Smooth muscle cell (in vitro differentiated cells): ENCODE data around the gene COMMD1. TPM values are rescaled to one million over a fixed set of nuclear protein-coding genes. Genes with fewer than 3 reads are reported as not detected.
"Not testable (repeated sequence)": the region's sequence is repeated elsewhere in the genome, so short reads cannot be mapped to it uniquely, and the experiment has no call there.

Experiments used
- DNase-seq: peaks from one replicate; lab custom pipeline; 2025; ENCODE audit not compliant: unreplicated experiment; lab: John Stamatoyannopoulos, UW
- H2AFZ ChIP-seq: fragments of 200-600 bp; sonication (generic); 2 replicates; pipeline ENCODE4 v1.6.0; 2016; ENCODE audit warnings: antibody characterized with exemption, low read depth, mild to moderate bottlenecking
- H3F3A ChIP-seq: fragments of 200-600 bp; sonication (generic); 2 replicates; pipeline ENCODE4 v1.6.0; 2017; ENCODE audit warnings: antibody characterized with exemption, low read depth
- H3K27ac ChIP-seq: fragments of 200-600 bp; sonication (generic); 2 replicates; pipeline ENCODE4 v1.5.1; 2016; ENCODE audit warnings: low read depth, mild to moderate bottlenecking
- H3K27me3 ChIP-seq: fragments of 200-600 bp; sonication (generic); 2 replicates; pipeline ENCODE4 v1.6.1; 2016; ENCODE audit warnings: low read depth, mild to moderate bottlenecking
- H3K36me3 ChIP-seq: fragments of 200-600 bp; sonication (generic); 2 replicates; pipeline ENCODE4 v1.5.1; 2016; ENCODE audit warnings: low read depth
- H3K4me1 ChIP-seq: fragments of 200-600 bp; sonication (generic); 2 replicates; pipeline ENCODE4 v1.5.1; 2016; ENCODE audit warnings: low read depth
- H3K4me2 ChIP-seq: fragments of 200-600 bp; sonication (generic); 2 replicates; pipeline ENCODE4 v1.6.0; 2016; ENCODE audit warnings: mild to moderate bottlenecking
- H3K4me3 ChIP-seq: fragments of 200-600 bp; sonication (generic); 2 replicates; pipeline ENCODE4 v1.5.1; 2016; ENCODE audit warnings: mild to moderate bottlenecking
- H3K79me2 ChIP-seq: fragments of 200-600 bp; sonication (generic); 2 replicates; pipeline ENCODE4 v1.6.0; 2016; ENCODE audit warnings: low read depth, mild to moderate bottlenecking
- H3K9ac ChIP-seq: fragments of 200-600 bp; sonication (generic); 2 replicates; pipeline ENCODE4 v1.6.0; 2016; ENCODE audit warnings: low read depth
- H3K9me3 ChIP-seq: fragments of 200-600 bp; sonication (generic); replicated peaks from 2 replicates; pipeline ENCODE4 v1.5.1; 2016; ENCODE audit warnings: low read depth
- H4K20me1 ChIP-seq: fragments of 200-600 bp; sonication (generic); 2 replicates; pipeline ENCODE4 v1.6.0; 2016; ENCODE audit warnings: low read depth
- WGBS: methylation state at CpG from one replicate; pipeline ENCODE4 v1.1.7; 2016; ENCODE audit warnings: low lambda C conversion rate; 5-methylcytosine and 5-hydroxymethylcytosine counted together
- polyA plus RNA-seq: library from polyadenylated mRNA; unstranded; fragments of >200 nt; fragmentation: Nextera tagmentation; extraction: Ambion mirVana; gene quantifications from 2 replicates; pipeline ENCODE4 v1.2.1, GENCODE V29; 2016
- total RNA-seq: library from RNA; depleted of rRNA; stranded (reverse); fragments of >200 nt; gene quantifications from 2 replicates; pipeline ENCODE4 v1.2.3, GENCODE V29; 2014
- TF ChIP-seq, protein P1 (sequence below): fragments of 200-600 bp; sonication (generic); IDR thresholded peaks from 2 replicates; pipeline ENCODE4 v1.5.1; 2017; ENCODE audit warnings: borderline replicate concordance, mild to moderate bottlenecking, antibody characterized with exemption; ENCODE audit not compliant: insufficient read depth, poor library complexity, severe bottlenecking

The COMMD1 gene
- total and polyA plus RNA-seq, 2 experiments from 2014 or later: 50.6 to 82.9 TPM

DNA sequence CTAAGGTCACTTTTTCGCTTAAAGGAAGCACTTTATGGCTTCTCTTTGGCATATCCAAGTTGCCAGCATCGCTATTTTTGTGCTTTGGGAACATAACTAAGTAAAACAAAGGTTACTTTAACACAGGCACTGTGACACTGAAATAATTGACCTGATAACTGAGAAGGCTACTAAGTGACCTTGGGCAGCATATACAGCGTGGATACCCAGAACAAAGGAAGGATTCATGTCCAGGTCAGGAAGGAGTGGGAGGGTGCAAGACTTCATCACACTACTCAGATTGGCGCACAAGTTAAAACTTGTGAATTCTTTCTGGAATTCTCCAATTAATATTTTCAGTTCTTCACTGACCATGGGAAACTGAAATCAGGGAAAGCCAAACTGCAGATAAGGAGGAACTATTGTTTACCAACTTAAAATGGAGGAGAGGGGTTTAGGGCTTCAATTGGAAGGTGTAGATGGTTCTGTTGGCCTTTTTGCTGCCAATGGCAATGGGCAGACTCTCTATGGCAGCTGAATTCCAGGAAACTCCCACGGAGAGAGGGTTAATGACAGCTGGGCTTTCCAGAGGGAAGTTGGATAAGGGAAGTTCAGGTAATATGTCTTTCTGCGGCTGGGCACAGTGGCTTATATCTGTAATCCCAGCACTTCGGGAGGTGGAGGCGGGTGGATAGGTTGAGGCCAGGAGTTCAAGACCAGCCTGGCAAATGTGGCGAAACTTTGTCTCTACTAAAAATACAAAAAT, 45.3 kb downstream of the COMMD1 start:
- Histone ChIP-seq H3K27ac (no peak overlapping the region), H2AFZ (no peak overlapping the region), H3K4me2 (no peak overlapping the region), H3K9me3 (no peaks in the 10 kb centered on the region), H3K4me1 (no peaks in the 10 kb centered on the region), H3F3A (no peaks in the 10 kb centered on the region), H3K27me3 (no peaks in the 10 kb centered on the region), H3K9ac (no peak overlapping the region), H3K79me2 (no peaks in the 10 kb centered on the region), H3K36me3 (no peaks in the 10 kb centered on the region), H3K4me3 (no peak overlapping the region), H4K20me1 (no peaks in the 10 kb centered on the region)
- TF ChIP-seq, protein P1, sequence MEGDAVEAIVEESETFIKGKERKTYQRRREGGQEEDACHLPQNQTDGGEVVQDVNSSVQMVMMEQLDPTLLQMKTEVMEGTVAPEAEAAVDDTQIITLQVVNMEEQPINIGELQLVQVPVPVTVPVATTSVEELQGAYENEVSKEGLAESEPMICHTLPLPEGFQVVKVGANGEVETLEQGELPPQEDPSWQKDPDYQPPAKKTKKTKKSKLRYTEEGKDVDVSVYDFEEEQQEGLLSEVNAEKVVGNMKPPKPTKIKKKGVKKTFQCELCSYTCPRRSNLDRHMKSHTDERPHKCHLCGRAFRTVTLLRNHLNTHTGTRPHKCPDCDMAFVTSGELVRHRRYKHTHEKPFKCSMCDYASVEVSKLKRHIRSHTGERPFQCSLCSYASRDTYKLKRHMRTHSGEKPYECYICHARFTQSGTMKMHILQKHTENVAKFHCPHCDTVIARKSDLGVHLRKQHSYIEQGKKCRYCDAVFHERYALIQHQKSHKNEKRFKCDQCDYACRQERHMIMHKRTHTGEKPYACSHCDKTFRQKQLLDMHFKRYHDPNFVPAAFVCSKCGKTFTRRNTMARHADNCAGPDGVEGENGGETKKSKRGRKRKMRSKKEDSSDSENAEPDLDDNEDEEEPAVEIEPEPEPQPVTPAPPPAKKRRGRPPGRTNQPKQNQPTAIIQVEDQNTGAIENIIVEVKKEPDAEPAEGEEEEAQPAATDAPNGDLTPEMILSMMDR: no peak
- no peak for DNase-seq
- WGBS: 88% methylated on average over 9 of the region's 9 CpGs

GRCh38 chr2:61951881-61952280, 46.4 kb downstream of the COMMD1 start:
- no peaks in the 10 kb centered on the region for H4K20me1 ChIP-seq
- no peaks in the 10 kb centered on the region for H3K9me3 ChIP-seq
- no peak overlapping the region for H3K4me3 ChIP-seq
- no peak overlapping the region for H3K9ac ChIP-seq
- no peak overlapping the region for H3K27ac ChIP-seq
- no peaks in the 10 kb centered on the region for H3K79me2 ChIP-seq
- no peaks in the 10 kb centered on the region for H3K36me3 ChIP-seq
- TF ChIP-seq, protein P1: no peak
- H3K4me1 ChIP-seq: no peaks in the 10 kb centered on the region
- no peak for DNase-seq
- H3K4me2 ChIP-seq: no peak overlapping the region
- H3K27me3 ChIP-seq: no peaks in the 10 kb centered on the region
- H2AFZ ChIP-seq: no peak overlapping the region
- WGBS: 93% methylated on average over 2 of the region's 2 CpGs
- H3F3A ChIP-seq: no peaks in the 10 kb centered on the region

DNA sequence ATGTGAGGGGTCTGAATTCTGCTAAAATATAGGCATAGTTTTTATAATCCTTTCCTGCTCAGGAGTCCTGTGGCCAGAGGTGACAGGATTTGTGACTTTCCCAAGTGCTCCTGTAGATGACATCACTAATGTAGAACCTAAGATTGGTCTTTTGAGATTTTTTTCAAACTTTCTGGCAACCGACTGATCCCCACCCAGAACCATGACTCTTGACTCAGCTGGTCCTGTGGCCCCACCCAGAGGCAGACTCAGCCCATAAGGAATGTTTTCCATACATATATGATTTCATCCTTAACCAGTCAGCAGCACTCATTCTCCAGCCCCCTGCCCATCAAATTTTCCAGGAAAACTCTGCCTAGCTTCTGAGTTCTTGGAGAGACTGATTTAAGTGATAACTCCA, 46.8 kb downstream of the COMMD1 start:
- 64% methylated on average over 1 of the region's 1 CpG for WGBS
- no peaks in the 10 kb centered on the region for H3K36me3 ChIP-seq
- no peak for DNase-seq
- no peak overlapping the region for H3K4me2 ChIP-seq
- H3K79me2 ChIP-seq: no peaks in the 10 kb centered on the region
- no peaks in the 10 kb centered on the region for H3F3A ChIP-seq
- H3K4me3 ChIP-seq: no peak overlapping the region
- H3K27ac ChIP-seq: no peak overlapping the region
- H3K9ac ChIP-seq: no peak overlapping the region
- no peaks in the 10 kb centered on the region for H3K9me3 ChIP-seq
- no peaks in the 10 kb centered on the region for H3K27me3 ChIP-seq
- no peaks in the 10 kb centered on the region for H4K20me1 ChIP-seq
- no peaks in the 10 kb centered on the region for H3K4me1 ChIP-seq
- no peak overlapping the region for H2AFZ ChIP-seq
- TF ChIP-seq, protein P1: no peak

DNA sequence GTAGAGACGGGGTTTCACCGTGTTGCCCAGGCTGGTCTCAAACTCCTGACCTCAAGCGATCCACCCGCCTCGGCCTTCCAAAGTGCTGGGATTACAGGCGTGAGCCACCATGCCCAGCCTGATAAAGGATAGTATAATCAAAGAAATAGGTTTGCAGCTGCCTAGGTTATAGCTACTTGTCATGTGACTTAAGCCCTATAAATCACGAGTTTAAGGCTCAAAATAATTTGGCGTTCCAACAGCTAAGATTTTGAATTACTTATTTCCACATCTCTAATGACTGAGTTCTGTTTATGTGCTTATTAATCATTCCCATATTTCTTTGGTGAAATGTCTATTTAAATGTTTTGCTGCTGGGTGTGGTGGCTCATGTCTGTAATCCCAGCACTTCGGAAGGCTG, 49.4 kb downstream of the COMMD1 start:
- not testable (repeated sequence) for H4K20me1 ChIP-seq, H3K79me2 ChIP-seq, H2AFZ ChIP-seq, H3K4me2 ChIP-seq, H3K9me3 ChIP-seq, H3K4me1 ChIP-seq, DNase-seq, H3F3A ChIP-seq, H3K27me3 ChIP-seq, H3K9ac ChIP-seq, H3K36me3 ChIP-seq, H3K4me3 ChIP-seq, H3K27ac ChIP-seq
- 89% methylated on average over 9 of the region's 9 CpGs for whole genome bisulfite sequencing
